ENCODE measurements around the gene FIG4. TPM values are rescaled to one million over a fixed set of nuclear protein-coding genes. Genes with fewer than 3 reads are reported as not detected.
"Not testable (repeated sequence)": the region's sequence is repeated elsewhere in the genome, so short reads cannot be mapped to it uniquely, and the experiment has no call there.

Gene FIG4
- total RNA-seq, 1 donor from 2014 or later: 21.8 TPM

DNA sequence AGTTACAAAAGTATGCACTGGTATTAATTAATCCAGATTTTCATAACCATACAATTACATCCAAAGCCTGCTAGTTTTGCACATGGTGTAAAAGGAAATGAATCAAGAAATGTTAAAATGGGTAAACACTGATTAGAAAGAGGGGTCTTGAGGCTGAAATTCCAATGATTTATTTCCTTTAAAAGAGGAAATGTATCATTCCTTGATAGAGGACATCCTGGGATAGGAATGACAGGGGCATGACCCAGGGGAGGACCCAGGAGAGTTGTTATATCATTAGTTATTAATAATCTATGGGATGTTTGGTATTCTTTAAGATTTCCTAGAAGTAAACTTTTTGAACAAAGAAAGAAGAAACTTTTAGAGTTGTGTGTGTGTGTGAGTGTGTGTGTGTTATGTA, 18.3 kb upstream of the FIG4 start:
- TF ChIP-seq, protein P1, sequence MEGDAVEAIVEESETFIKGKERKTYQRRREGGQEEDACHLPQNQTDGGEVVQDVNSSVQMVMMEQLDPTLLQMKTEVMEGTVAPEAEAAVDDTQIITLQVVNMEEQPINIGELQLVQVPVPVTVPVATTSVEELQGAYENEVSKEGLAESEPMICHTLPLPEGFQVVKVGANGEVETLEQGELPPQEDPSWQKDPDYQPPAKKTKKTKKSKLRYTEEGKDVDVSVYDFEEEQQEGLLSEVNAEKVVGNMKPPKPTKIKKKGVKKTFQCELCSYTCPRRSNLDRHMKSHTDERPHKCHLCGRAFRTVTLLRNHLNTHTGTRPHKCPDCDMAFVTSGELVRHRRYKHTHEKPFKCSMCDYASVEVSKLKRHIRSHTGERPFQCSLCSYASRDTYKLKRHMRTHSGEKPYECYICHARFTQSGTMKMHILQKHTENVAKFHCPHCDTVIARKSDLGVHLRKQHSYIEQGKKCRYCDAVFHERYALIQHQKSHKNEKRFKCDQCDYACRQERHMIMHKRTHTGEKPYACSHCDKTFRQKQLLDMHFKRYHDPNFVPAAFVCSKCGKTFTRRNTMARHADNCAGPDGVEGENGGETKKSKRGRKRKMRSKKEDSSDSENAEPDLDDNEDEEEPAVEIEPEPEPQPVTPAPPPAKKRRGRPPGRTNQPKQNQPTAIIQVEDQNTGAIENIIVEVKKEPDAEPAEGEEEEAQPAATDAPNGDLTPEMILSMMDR (IDR thresholded peaks at IDR 0.05): no peak
- Mint-ChIP-seq H3K4me1 (peaks cover 7% of the 10 kb centered on the region), H3K4me3 (no peak overlapping the region), H3K36me3 (ENCODE audit: low read depth) (peaks cover 37% of the 10 kb centered on the region), H3K27me3 (no peaks in the 10 kb centered on the region), H3K9me3 (peaks cover 3% of the 10 kb centered on the region), H3K27ac (no peak overlapping the region)
- no peak for ATAC-seq (ENCODE audit: low read depth)
- no peak for DNase-seq
- CTCF ChIA-PET: no interaction called here
- POLR2A ChIA-PET: no interaction called here
- intact Hi-C loops (cut with micrococcal nuclease): no loop called here

DNA sequence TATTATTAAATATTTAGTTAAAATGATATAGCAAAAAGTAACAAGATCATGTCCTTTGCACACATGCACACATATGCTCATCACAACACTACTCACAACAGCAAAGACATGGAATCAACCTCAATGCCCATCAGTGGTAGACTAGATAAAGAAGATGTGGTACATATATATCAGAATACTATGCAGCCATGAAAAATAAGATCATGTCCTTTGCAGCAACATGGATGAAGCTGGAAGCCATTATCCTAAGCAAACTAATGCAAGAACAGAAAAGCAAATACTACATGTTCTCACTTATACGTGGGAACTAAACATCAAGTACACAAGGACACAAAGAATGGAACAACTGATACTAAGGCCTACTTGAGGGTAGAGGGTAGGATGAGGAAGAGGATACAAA, 14.4 kb upstream of the FIG4 start:
- peaks cover 16% of the 10 kb centered on the region for H3K4me1 Mint-ChIP-seq
- TF ChIP-seq, protein P1 (IDR thresholded peaks at IDR 0.05): no peak
- peaks cover 19% of the 10 kb centered on the region for H3K36me3 Mint-ChIP-seq (ENCODE audit: low read depth)
- ATAC-seq (ENCODE audit: low read depth): no peak
- no peak overlapping the region for H3K27ac Mint-ChIP-seq
- peaks cover 3% of the 10 kb centered on the region for H3K9me3 Mint-ChIP-seq
- ChIA-PET CTCF (no interaction called here), POLR2A (no interaction called here)
- no peak for DNase-seq
- no peak overlapping the region for H3K4me3 Mint-ChIP-seq
- intact Hi-C loops (cut with micrococcal nuclease): no loop called here
- H3K27me3 Mint-ChIP-seq: no peaks in the 10 kb centered on the region

DNA sequence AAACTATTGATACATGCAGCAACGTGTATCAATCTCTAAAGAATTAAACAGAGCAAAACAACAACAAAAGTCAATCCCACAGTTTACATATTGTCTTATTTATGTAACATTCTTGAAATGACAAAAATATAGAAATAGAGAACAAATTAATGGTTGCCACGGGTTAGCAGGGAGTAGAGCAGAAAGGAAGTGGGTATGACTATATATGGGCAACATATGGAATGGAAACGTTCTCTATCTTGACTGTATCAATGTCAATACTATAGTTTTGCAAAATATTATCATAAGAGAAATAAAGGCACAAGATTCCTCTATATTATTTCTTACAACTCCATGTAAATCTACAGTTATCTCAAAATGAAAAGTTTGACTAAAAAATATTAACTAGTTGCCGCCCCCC, 12.9 kb upstream of the FIG4 start:
- ChIA-PET POLR2A (no interaction called here), CTCF (no interaction called here)
- Mint-ChIP-seq H3K9me3 (peaks cover 3% of the 10 kb centered on the region), H3K4me3 (no peak overlapping the region), H3K4me1 (peaks cover 16% of the 10 kb centered on the region), H3K27me3 (no peaks in the 10 kb centered on the region), H3K36me3 (ENCODE audit: low read depth) (peaks cover 7% of the 10 kb centered on the region), H3K27ac (no peak overlapping the region)
- DNase-seq (no peak), ATAC-seq (ENCODE audit: low read depth) (no peak)
- intact Hi-C loops (cut with micrococcal nuclease): no loop called here
- TF ChIP-seq, protein P1 (IDR thresholded peaks at IDR 0.05): no peak

DNA sequence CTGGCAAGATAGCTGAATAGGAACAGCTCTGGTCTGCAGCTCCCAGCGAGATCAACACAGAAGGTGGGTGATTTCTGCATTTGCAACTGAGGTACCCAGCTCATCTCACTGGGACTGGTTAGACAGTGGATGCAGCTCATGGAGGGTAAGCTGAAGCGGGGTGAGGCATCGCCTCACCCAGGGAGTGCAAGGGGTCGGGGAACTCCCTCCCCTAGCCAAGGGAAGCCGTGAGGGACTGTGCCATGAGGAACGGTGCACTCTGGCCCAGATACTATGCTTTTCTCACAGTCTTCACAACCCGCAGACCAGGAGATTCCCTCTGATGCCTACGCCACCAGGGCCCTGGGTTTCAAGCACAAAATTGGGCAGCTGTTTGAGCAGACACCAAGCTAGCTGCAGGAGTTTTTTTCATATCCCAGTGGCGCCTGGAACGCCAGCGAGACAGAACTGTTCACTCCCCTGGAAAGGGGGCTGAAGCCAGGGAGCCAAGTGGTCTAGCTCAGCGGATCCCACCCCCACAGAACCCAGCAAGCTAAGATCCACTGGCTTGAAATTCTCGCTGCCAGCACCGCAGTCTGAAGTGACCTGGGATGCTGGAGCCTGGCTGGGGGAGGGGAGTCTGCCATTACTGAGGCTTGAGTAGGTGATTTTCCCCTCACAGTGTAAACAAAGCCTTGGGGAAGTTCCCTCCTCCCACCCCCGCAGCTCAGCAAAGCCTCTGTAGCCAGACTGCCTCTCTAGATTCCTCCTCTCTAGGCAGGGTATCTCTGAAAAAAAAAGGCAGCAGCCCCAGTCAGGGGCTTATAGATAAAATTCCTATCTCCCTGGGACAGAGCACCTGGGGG, 12.2 kb upstream of the FIG4 start:
- CTCF ChIA-PET; intact Hi-C loops (cut with micrococcal nuclease); DNase-seq; H3K27me3 Mint-ChIP-seq; H3K27ac Mint-ChIP-seq; H3K4me3 Mint-ChIP-seq; ATAC-seq (ENCODE audit: low read depth); H3K9me3 Mint-ChIP-seq; H3K36me3 Mint-ChIP-seq (ENCODE audit: low read depth): not testable (repeated sequence)
- POLR2A ChIA-PET: interaction anchor here (0.8 kb wide), 1 partner anchor 13 kb away, joined by 3 read pairs; the partner anchor contains the start of genes AK9 and FIG4
- H3K4me1 Mint-ChIP-seq: peaks cover 16% of the 10 kb centered on the region

DNA sequence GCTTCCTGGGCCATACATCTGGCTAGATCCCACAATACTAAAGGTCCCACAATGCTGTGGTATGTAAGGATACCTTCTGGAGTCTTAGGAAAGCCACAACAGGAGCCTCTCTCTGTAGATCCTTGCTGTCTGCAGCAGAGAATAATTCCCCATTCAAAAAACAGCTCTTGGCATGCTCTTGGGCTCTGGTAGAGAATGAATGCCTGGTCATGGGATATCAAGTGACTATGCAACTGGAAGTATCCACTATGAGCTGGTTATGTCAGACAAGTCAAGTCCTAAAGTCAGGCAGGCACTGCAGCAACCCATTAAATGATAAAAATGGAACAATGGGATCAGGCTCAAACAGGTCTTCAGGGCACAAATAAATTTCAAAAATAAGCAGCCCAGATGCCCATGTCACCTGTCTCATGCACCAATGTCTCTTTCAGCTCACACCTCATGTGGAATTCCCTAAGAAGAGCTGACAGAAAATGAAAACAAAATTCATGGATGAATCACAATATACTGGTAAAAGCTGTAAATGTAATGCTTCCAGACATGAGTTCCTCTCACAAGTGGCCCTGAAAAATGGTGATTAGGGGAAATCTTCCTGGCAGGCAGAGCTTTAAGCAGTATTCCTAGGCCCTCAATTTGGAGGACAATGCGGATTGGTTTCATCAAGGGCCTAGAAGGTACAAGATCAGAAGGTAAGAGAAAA, 4.4 kb upstream of the FIG4 start:
- TF ChIP-seq, protein P1 (IDR thresholded peaks at IDR 0.05): no peak
- no peak for DNase-seq
- Mint-ChIP-seq H3K27ac (no peak overlapping the region), H3K9me3 (peaks cover 4% of the 10 kb centered on the region), H3K27me3 (no peaks in the 10 kb centered on the region), H3K4me1 (peaks cover 6% of the 10 kb centered on the region), H3K4me3 (no peak overlapping the region), H3K36me3 (ENCODE audit: low read depth) (peaks cover 10% of the 10 kb centered on the region)
- POLR2A ChIA-PET: no interaction called here
- CTCF ChIA-PET: interaction anchor here (1.1 kb wide), 1 partner anchor 18 kb away, joined by 4 read pairs; no protein-coding TSS in a partner anchor
- intact Hi-C loops (cut with micrococcal nuclease): no loop called here
- ATAC-seq (ENCODE audit: low read depth): no peak
